ENCODE measurements around the gene VPS50. TPM values are rescaled to one million over a fixed set of nuclear protein-coding genes. Genes with fewer than 3 reads are reported as not detected.

Gene VPS50
- total RNA-seq, 2 donors from 2014 or later, result 23.4 to 25.7 TPM

Other genes starting within 250 kb of the VPS50 start
- gene SAMD9, start 114.4 kb upstream of the VPS50 start, total RNA-seq, result 10 to 100 TPM in 1 of 2 donors, 1 to 10 TPM in 1; 7.1 to 14.6 TPM
- 10 to 100 TPM; 16.4 to 27.0 TPM for gene SAMD9L, start 84.0 kb upstream of the VPS50 start, total RNA-seq
- gene HEPACAM2, start 5.9 kb upstream of the VPS50 start, total RNA-seq, result not detected

Data from activated T-cell treated with anti-CD3 and anti-CD28 coated beads, Interleukin-2, amount 50 U/mL, for 72 hours (primary cell).